ENCODE data around the gene ADGRG6.

Gene ADGRG6

DNA sequence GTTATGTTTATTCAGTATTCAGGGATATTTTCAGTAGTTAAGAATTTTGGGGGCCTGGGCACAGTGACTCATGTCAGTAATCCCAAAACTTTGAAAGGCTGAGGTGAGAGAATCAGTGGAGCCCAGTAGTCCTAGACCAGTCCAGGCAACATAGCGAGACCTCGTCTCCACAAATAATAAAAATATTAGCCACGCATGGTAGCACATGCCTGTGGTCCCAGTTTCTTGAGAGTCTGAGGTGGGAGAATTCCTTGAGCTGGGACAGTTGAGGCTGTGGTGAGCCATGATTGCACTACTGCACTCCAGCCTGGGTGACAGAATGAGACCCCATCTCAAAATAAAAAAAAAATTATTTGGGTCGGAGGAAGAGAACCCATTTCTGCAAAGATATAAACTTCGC lies 20.3 kb downstream of the ADGRG6 start:
- no peak for TF ChIP-seq CTCF (IDR thresholded peaks at IDR 0.05; ENCODE audit: control extremely low read depth, extremely low read depth, low read depth, missing control alignments)
- CTCF ChIA-PET: interaction anchor here (1.2 kb wide), 1 partner anchor 11 kb away, joined by 3 read pairs; no protein-coding TSS in a partner anchor
- DNase-seq (ENCODE audit: extremely low spot score): no peak
- POLR2A ChIA-PET: no interaction called here

GRCh38 chr6:142322504-142323198 lies 20.8 kb downstream of the ADGRG6 start:
- ChIA-PET POLR2A (interaction anchor here (0.6 kb wide), 1 partner anchor 9 kb away, joined by 4 read pairs; no protein-coding TSS in a partner anchor), CTCF (interaction anchor here (1.2 kb wide), 1 partner anchor 10 kb away, joined by 3 read pairs; no protein-coding TSS in a partner anchor)
- no peak for TF ChIP-seq CTCF (IDR thresholded peaks at IDR 0.05; ENCODE audit: control extremely low read depth, extremely low read depth, low read depth, missing control alignments)
- no peak for DNase-seq (ENCODE audit: extremely low spot score)

GRCh38 chr6:142323377-142323776 lies 21.6 kb downstream of the ADGRG6 start:
- no peak for DNase-seq (ENCODE audit: extremely low spot score)
- TF ChIP-seq CTCF (IDR thresholded peaks at IDR 0.05; ENCODE audit: control extremely low read depth, extremely low read depth, low read depth, missing control alignments): no peak
- CTCF ChIA-PET: interaction anchor here (0.9 to 2.1 kb wide), 4 partner anchors 9 to 24 kb away, joined by 3 to 5 read pairs (median 4); no protein-coding TSS in a partner anchor
- POLR2A ChIA-PET: interaction anchor here (0.6 kb wide), 1 partner anchor 9 kb away, joined by 4 read pairs; no protein-coding TSS in a partner anchor

- CTCF ChIA-PET: interaction anchor here (0.9 to 2.1 kb wide), 3 partner anchors 10 to 24 kb away, joined by 3 to 5 read pairs (median 5); no protein-coding TSS in a partner anchor
- POLR2A ChIA-PET: no interaction called here
- TF ChIP-seq CTCF (IDR thresholded peaks at IDR 0.05; ENCODE audit: control extremely low read depth, extremely low read depth, low read depth, missing control alignments): no peak
- no peak for DNase-seq (ENCODE audit: extremely low spot score)
Observed at GRCh38 chr6:142324111-142324510, 22.3 kb downstream of the ADGRG6 start.

DNA sequence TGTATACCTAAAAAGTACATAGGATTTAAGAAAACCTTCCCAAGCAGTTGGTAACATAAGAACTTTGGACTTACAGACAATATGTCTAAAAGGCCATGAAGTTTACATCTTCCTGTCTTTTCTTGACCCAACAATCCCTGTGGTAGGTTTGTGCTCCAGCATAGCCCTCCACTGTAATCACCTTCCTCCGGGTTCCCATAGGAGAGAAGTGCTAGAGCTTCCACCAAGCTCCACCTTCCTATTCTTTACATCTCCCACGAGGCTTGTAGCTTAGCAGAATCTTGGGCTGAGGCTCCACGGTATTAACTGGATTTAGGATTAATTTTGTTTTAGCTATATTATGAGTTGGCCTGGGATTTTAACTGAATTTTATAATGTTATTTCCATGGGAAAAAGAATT lies 23.3 kb downstream of the ADGRG6 start:
- no peak for DNase-seq (ENCODE audit: extremely low spot score)
- ChIA-PET POLR2A (no interaction called here), CTCF (interaction anchor here (2.1 kb wide), 1 partner anchor 23 kb away, joined by 5 read pairs; no protein-coding TSS in a partner anchor)

DNA sequence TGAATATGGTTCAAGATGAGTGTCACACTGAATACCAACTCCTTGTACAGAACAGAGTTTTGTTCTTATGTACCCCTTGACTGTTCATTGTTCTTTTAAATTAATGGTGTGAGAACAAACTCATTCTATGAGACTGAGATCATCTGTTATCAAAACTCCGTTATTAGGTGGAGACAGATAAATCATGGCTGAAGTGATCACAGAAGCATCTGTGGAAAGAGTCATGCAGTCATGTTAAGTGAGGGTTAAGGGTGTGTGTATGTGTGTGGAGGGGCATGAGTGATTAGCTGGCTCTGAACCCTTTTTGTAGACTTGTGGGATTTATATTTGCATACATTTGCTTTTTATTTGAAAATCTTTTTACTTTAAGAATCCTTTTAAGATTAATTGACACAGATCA lies 24.7 kb downstream of the ADGRG6 start:
- CTCF ChIA-PET: no interaction called here
- TF ChIP-seq CTCF (IDR thresholded peaks at IDR 0.05; ENCODE audit: control extremely low read depth, extremely low read depth, low read depth, missing control alignments): no peak
- DNase-seq (ENCODE audit: extremely low spot score): no peak
- POLR2A ChIA-PET: no interaction called here

More for the DNA sequence above, 23.3 kb downstream of the ADGRG6 start:
- no peak for TF ChIP-seq CTCF (IDR thresholded peaks at IDR 0.05; ENCODE audit: control extremely low read depth, extremely low read depth, low read depth, missing control alignments)

Measured in GM10248 (cell line).